ELR (cell line): Measurements from ENCODE around the gene NLRP14.

ENCODE experiments used
- DNase-seq: peaks from one replicate; pipeline ENCODE4 v3.0.0-alpha.2; 2015; ENCODE audit warnings: low read depth

The NLRP14 gene

GRCh38 chr11:7020183-7020917 lies at the start of gene NLRP14, which contains the start of gene ZNF214:
NLRP14 (plus strand) TSS chr11:7020479; CDS start chr11:7038587, 18,108 bp downstream.
ZNF214 (minus strand) TSS chr11:7020346; CDS start chr11:7002835, 17,511 bp downstream.
- peak; percentile 95 for DNase-seq

GRCh38 chr11:6979365-6979764 lies 40.9 kb upstream of the NLRP14 start:
- DNase-seq = no peak

- no peak for DNase-seq
Measured at GRCh38 chr11:6986487-6986886, 33.8 kb upstream of the NLRP14 start.

- no peak for DNase-seq
Measured at GRCh38 chr11:6988506-6988905, 31.8 kb upstream of the NLRP14 start.

- no peak for DNase-seq
Measured at GRCh38 chr11:6991227-6991626, 29.1 kb upstream of the NLRP14 start.

GRCh38 chr11:6992026-6992425 lies 28.3 kb upstream of the NLRP14 start:
- DNase-seq = no peak

GRCh38 chr11:6992457-6993417 lies 27.5 kb upstream of the NLRP14 start:
- DNase-seq = peak; percentile 80

GRCh38 chr11:6995703-6996102 lies 24.6 kb upstream of the NLRP14 start:
- no peak for DNase-seq

GRCh38 chr11:7004482-7004881 lies 15.8 kb upstream of the NLRP14 start:
- DNase-seq = peak; percentile 85

- no peak for DNase-seq
Measured at GRCh38 chr11:7014118-7014517, 6.2 kb upstream of the NLRP14 start.

GRCh38 chr11:7016011-7016410 lies 4.3 kb upstream of the NLRP14 start:
- no peak for DNase-seq

GRCh38 chr11:7019500-7020182 lies 638 bp upstream of the NLRP14 start:
- DNase-seq = peak; percentile 55

GRCh38 chr11:7021318-7021717 lies 1.0 kb downstream of the NLRP14 start:
- no peak for DNase-seq

- no peak for DNase-seq
Measured at GRCh38 chr11:7028141-7028540, 7.9 kb downstream of the NLRP14 start.

GRCh38 chr11:7030836-7031235 lies 10.6 kb downstream of the NLRP14 start:
- no peak for DNase-seq

- DNase-seq = no peak
Measured at GRCh38 chr11:7031471-7031871, 11.2 kb downstream of the NLRP14 start.

- DNase-seq = no peak
Measured at GRCh38 chr11:7032692-7033091, 12.4 kb downstream of the NLRP14 start.

- no peak for DNase-seq
Measured at GRCh38 chr11:7034019-7034418, 13.7 kb downstream of the NLRP14 start.

GRCh38 chr11:7046474-7047175 lies 26.3 kb downstream of the NLRP14 start:
- peak; percentile 49 for DNase-seq

- no peak for DNase-seq
Measured at GRCh38 chr11:7050191-7050590, 29.9 kb downstream of the NLRP14 start.

GRCh38 chr11:7056828-7057513 lies 36.7 kb downstream of the NLRP14 start:
- peak; percentile 17 for DNase-seq
